NCI-H1092 (cell line): ENCODE results near the gene UBA6.
"Not testable (repeated sequence)": the region's sequence is repeated elsewhere in the genome, so short reads cannot be mapped to it uniquely, and the experiment has no call there.

Experiments used
- DNase-seq: peaks from one replicate; lab custom pipeline; 2025; lab: John Stamatoyannopoulos, UW

The UBA6 gene

DNA sequence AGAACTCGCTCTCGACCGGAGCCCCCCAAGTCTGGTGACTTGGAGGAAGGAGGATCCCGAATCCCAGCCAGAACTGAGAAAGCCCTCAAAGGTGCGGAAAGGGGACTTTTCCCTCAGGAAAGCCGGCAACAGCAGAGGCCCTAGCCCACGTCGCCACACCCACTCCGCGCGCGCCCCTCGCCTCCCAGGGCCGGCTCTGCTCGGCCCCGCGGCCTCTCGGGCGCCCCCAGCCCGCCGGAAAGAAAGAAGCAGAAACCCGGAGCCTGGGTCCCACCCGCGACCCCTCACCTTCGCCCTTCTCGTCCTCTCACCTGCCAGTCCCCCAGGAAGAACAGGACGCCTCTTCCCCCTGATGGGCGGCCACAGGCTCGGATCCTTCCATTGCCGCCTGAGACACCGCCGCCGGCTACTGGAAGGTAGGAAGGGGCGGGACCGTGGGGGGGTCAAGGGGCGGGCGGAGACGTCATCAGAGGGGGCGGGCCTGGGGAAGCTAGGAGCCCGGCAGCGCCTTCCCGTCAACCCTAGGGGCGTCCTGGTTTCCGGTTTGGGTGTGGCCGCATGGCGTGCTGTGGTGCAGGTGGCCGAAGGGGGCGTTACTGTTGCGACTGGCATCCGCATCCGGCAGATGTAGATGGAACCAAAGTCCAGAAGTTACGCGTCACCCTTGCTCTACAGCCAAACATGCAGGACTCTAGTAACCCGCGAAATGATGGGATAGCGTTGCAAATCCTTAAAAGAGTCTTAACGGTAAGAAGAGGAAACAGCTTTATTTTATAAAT lies at the start of gene UBA6:
TSS of gene UBA6 (minus strand) at position 418 of the 779 bp plus-strand sequence. CDS start at position 382, 36 bp downstream.
- DNase-seq = peak; percentile 95

DNA sequence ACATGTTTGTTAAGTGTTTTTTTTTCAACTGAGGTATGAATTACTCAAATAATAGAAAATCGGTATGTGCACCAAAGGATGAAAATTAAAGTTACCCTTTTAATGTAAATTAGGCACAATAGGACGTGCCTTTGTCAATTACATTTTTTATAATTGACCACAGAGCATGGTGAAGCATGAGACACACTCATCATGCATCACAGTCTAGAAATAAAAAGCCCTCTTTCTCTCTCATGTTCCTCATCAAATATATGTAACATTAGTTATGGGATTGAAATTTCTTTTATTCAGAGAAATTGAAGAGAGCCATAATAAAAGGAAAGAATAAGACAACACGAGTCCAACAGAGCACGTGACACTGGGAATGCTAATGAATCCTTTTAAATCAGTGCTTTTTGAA lies 49.7 kb upstream of the UBA6 start:
- DNase-seq = no peak

DNA sequence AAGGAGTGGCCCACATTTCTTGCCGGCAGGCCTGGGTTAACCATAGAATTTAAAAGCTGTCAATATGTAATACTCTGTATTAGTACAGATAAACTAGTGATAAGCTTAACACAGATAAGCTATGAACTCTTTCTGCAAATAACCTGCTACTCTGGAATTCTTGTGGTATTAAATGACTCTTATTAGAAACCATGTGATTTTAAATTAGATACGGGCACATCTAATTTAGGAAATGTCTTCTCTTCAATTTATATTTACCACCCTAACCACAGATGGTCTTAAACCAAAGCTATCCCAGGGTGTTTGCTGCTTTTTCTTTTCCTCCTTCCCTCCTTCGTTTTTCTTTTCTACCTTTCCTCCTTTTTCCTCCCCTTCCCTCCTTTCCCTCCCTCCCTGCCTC lies 48.3 kb upstream of the UBA6 start:
- DNase-seq = no peak

DNA sequence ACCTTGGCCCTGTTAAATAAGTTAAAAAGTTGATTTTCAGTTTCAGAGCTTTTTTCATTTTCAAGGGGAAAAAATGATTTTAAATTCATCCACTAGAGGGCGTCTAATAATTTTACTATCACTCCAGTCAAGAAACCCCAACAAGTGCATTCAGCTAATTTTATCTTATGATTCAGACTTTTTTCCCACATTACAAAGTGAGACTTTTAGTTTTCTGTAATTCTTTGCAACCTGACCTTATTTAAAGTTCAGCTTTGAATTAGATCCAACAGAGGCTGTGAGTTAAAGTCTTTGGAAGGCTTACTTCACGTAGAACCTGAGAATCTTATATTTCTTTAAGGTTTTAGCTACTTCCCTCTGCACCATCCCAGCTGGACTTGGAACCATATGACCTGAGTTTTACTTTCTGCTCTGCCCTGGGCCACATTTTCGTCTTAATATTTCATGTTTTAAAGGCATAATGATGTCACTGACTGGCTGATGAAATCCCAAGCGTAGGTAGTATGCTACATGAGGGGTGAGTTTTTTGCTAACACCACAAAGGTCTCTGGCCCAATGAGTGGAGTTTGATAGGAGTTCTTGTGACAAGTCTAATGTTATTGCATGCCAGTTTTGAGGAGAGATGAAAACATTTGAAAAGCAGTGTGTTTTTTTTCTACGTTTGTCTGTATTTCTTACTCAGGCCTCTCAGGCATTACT lies 46.0 kb upstream of the UBA6 start:
- no peak for DNase-seq

DNA sequence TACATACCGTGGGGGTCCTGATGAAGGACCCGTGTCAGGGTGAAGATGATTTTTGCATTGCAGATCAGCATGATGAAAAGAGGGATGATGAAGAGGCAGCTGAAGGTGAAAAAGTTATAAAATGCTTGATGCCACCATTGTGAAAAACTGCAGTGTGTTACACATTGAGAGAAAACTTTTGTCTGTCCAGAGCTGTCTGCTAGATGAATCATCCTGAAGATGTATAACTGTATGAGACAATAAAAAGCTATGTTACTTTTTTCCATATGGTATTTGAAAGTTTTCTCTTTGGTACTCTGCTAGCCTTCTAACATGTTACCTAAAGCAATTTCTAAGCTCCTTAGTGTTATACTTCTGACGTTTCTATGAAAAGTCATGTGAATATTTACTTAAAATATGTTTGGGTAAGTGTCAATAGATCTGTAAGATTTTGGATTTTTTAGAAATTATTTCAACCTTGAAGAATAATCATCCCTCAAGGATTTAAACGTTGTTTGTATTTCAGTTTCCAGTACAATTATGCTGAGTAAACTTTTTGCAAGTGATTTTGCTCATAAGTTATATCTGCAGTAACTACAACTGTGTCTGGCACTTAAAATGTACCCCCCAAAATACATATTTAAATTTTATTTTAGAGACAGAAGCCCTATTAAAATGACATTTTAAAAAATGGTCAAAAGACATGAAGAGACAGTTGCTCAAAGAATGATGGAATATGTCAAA lies 43.8 kb upstream of the UBA6 start:
- no peak for DNase-seq

DNA sequence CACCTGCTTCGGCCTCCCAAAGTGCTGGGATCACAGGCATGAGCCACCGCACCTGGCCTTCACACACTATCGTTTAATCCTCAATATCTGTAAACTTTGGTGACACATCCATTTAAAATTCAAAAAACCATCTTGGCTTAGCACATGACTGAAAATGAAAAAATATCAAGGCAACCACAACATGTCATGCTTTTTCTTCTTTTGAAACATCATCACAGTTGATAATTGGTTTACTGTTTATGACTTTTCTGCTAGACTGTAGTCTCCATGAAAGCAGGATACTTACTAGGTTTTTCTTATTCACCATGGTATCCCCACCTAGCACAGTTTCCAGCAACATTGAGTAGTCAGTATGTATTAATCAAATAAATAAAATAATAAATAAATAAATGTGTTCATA lies 42.2 kb upstream of the UBA6 start:
- no peak for DNase-seq

DNA sequence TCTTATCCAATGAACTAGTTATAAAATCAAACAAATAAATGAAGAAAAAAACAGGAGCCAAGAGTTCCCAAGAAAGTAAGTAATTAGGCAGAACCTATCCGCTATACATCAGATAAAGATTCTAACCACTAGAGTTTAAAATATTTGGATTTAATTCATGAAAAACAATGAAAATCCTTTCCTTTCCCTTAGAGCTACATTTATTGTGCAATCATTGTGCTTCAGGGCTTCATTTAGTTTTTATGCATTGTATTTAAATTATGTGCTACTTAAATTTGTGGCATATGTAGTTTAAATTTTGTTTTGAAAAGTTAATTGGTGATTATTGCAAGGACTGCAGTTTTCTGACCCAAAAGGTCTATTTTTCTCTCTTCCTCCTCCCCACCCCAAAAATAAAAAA lies 35.3 kb upstream of the UBA6 start:
- no peak for DNase-seq

DNA sequence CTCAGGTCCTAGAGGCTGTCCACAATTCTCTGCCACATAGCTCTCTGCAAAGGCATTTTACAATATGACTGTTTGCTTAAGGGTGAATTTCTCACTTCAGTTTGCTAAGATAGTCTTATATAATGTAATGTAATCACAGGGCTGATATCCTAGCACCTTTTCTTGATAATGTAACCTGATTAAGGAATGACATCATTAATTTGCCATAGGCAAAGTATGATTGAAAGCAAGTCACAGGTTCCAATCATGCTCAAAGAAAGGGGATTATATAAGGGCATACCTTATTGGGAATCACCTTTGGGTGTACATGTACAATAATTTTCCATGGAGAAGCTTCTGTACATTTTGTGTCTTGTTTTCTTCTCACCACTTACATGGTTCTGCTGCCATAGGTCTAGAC lies 34.4 kb upstream of the UBA6 start:
- DNase-seq = no peak

DNA sequence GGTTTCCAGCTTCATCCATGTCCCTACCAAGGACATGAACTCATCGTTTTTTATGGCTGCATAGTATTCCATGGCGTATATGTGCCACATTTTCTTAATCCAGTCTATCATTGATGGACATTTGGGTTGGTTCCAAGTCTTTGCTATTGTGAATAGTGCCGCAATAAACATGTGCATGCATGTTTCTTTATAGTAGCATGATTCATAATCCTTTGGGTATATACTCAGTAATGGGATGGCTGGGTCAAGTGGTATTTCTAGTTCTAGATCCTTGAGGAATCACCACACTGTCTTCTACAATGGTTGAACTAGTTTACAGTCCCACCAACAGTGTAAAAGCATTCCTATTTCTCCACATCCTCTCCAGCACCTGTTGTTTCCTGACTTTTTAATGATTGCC lies 29.6 kb upstream of the UBA6 start:
- DNase-seq = not testable (repeated sequence)

DNA sequence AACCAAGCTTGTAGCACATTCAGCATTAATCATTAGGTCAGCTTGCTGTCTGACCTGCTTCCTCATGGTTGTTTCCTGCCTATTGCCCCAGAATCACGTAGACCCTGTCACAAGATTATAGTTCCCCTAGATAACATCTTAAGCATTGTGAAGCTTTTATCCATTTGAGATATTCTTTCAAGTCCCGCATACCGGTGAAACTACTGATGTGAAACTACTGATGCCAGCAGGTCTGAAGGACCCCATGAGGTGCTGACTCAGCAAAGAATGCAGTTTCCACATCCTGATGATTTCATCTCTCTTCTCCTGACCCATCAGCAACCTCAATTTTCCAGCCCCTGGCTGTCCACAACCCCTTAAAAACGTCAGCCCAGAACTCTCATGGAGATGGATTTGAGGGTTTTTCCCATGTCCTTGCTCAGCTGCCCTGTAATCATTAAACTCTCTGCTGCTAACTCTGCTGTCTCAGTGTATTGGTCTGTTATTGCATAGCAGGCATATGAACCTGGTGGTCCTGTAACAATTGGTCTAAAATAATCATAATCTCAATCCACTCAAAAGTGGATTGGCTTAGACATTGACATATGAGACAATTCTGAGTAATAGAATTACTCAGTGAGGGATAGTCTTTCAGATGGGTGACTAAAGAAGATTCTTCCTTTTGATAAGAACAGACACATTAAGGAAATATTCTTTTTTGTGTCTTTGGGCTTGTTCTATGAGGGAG lies 26.3 kb upstream of the UBA6 start:
- no peak for DNase-seq

DNA sequence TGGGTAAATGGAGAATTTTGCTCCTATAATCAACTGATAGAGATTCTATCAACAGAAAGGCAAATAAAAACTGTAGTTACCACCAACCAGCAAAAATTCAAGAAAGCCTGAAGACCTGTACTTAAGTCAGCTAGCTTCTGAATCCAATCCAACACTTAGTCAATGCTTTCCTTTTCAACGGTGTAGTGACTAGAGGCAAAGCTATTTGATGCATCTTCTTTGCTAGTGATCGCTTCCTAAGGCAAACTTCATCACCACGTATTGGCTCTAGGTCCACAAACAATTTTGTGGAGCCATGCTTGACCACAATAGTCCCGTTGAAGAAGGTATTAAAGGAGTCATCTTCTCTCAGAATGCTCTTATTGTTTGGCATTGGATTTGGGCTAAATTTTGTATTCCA lies 25.0 kb upstream of the UBA6 start:
- no peak for DNase-seq

DNA sequence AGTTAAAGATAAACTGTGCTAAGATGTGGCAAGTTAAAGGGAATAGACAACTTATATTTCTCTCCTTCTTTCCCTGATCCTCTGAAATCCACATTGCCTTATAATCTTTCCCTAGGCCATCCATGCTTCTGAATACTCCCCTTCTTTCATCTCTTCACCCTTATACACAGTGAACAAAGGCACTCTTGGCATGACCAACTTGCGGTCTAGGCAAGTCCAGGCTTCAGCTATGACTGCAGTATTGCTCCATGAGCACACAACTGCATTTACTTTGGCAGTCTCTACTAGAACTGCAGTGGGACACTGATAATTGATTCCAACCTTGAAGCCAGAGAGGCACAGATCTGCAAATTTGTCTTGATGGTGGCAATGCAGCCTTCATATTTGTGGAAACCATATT lies 24.2 kb upstream of the UBA6 start:
- no peak for DNase-seq

DNA sequence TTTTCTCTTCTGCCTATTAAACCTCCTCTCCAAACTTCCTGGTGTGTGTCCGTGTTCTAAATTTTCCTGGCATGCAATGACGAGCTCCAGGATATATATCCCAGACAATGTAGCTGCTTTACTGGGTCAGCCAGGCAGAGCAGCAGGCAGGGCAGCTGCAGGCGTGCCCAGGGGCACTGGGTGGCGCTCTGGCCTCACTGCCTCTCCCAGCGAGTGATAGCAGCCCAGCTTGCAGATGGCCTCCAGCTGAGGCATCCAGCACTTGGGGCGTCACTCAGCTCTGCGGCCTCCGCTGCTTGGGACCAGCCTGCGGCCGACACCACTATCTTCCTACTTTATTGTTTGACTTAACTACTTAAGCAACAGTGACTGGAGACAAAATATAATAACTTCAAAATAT lies 23.0 kb upstream of the UBA6 start:
- DNase-seq = no peak

DNA sequence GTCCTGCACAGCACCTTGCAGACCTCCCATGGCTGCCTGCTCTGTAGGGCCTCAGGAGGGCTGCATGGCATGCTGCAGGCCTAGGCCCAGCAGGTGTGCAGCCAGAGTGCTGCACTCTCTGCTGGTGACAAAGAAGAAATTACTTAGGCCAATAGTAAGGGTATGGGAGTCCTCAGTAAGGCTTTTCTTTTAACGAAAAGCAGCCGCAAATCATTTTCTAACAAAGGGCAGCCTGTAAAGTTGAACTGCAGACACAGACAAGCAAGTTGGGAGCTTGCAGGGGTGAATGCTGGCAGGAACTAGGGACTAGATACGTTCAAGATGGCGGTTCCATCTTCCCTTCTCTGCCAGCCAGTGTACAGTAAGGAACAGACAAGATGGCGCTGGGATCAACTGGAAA lies 22.4 kb upstream of the UBA6 start:
- no peak for DNase-seq

DNA sequence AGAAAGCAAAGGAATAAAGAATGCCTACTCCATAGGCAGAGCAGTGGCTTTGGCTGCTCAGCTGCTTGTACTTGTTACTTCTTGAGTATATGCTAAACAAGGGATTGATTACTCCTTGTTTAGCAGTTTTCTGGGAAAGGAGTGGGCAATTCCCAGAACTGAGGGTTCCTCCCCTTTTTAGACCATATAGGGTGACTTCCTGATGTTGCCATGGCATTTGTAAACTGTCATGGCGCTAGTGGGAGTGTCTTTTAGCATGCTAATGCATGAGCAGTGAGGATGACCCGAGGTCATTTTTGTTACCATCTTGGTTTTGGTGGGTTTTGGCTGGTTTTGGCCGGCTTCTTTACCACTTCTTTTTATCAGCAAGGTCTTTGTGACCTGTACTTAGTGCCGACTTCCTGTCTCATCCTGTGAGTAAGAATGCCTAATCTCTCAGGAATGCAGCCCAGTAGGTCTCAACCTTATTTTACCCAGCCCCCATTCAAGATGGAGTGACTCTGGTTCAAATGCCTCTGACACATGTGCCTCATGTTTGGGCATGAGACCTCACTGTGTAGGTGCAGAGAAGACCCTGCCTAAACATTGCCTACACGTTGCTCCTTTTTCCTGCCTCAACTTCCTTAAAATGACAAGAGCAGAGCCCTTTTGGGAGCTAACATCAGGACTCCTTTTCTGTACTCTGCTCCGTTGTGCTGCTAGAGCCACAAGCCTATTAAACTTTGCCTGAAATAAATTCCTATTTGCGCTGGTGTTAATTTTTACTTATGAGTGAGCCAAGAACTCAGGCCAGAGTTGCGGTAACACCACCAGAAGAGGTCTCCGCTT lies 21.0 kb upstream of the UBA6 start:
- no peak for DNase-seq

DNA sequence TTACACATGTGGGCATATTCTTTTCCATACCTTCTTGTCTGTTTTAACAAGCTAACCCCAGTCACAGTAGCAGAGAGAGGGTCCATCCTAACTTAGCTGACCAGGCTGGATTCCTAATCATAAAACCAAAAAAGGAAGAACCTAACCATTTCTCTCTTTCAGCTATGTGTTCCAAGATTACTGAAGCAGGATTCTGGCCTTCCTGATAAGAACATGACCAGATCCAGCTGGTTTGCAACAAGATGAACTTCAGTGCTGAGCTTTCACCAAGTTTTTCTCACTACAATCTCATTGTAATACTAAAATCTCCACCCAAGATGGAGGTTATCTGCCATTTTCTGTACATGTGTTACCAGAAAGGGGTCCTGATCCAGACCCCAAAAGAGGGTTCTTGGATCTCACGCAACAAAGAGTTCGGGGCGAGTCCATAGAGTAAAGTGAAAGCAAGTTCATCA lies 20.4 kb upstream of the UBA6 start:
- DNase-seq = no peak

DNA sequence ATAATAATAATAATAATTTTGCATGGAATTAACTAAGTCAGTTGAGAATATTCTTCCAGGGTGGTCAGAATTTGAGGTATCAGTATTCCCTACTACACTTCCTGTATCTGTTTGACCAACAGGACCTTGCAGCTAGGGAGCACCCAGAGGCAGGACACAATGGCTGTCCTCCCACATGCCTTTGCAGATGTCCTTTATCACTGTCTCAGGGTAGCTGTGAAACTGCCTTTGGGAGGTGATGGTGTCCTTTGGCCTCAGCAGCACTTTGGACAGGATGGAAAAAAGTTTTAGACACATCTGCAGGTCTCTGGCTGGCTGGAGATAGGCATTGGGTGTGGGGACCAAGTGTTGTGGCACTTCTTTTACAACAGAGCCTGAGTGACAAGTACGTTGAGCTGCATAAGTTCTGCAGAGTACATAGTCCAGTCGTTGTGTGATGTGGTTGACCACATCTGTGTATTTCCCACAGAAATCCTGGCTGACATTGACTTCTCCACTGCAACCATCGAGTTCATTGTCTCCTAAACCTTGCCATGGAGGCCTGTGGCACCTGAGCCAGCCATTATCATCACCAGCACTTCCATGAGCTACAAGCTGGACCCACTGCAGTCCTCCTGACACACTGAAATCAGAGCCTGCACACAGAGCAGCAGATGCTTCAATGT lies 19.1 kb upstream of the UBA6 start:
- DNase-seq = no peak

DNA sequence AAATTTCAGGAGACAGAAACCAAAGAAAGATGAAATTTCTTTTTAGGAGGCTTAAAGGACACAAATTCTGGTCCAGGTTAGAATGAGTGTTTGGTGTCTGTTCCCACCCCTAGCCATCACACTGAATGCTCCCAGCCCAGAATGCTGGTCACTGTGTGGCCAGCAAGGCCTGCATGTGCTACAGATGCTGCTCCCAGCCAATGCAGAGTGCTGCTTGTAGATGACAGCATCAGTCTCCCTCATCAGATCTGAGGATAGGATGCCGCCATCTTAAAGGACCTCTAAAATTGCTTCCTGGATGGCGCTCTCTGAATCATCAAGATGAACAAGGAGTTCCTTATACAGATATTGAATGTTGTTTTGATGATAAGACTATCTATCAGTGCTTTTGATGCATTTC lies 17.9 kb upstream of the UBA6 start:
- no peak for DNase-seq

DNA sequence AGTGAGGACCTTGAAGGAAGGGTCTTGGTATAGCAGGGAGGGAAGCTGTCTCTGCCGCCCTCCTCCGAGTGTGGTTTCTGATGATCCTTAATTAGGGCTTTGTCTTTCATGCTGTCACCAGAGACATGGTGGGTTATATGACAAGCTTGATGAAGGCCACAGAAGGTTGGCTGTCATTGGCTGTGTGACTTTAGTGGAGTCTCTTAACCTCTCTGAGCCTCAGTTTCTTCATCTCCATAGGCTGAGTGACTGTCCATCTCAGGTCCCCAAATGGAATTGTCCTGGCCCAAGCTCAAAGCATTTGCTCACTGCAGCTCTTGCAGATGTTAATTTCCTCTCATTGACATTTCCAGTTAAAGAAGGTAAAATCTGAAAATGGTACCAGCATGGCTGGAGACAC lies 16.6 kb upstream of the UBA6 start:
- DNase-seq = no peak

DNA sequence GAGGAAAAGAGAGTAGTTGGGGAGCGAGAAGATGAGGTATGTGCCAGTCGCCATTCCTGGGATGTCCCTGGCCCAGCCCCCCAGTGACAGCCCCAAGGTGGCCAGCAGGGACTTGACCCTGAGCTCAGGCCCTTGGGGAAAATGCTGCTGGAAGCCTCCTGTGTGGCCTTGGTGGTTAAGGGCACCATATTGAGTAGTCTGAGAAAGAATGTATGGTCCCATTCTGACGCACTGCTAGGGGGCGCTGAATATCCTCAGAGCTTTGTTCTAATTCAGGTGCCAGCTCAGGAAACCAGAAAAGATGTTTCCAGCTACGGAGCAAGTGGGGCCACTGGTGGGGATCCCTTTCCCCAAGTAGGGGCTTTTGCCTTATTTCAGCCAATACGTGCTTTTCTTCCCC lies 14.0 kb upstream of the UBA6 start:
- no peak for DNase-seq

DNA sequence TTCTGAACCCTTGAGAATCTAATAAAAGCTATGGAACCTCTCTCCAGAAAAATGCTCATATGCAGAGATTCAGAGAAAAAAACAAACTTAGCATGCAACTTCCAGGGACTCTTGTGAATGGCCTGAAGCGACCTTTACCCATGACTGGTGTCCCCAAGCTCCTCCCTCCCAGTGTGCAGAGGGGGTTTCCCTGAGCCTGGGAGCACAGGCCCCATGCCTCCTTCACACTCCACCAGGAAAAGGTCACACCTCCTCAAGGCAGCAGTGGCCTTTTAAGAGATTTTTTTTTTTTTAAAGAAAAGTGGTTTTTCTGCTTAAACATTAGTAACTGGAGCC lies 13.3 kb upstream of the UBA6 start:
- DNase-seq = no peak
